Activated B cell treated with CpG ODN at 0.5 μM for 24 hours (primary cell): ENCODE data around the gene GAPVD1. TPM values are rescaled to one million over a fixed set of nuclear protein-coding genes. Genes with fewer than 3 reads are reported as not detected.

Experiments used
- ATAC-seq: fragments of 200-7000 bp; cut with Tn5 transposase; one replicate; pipeline ENCODE4 v1.10.0; 2021; ENCODE audit warnings: low read depth, mild to moderate bottlenecking, moderate library complexity
- CTCF ChIA-PET: fragments of 350-600 bp; sonication (Branson Sonifier 250); formaldehyde crosslinking; loops from one replicate; lab custom pipeline; 2021; ENCODE audit warnings: antibody characterized with exemption; lab: Charles Lee
- POLR2A ChIA-PET: fragments of 350-600 bp; sonication (Branson Sonifier 250); formaldehyde crosslinking; loops from one replicate; lab custom pipeline; 2021; ENCODE audit warnings: antibody characterized with exemption; lab: Charles Lee
- DNase-seq: peaks from one replicate; pipeline ENCODE4 v3.0.0; 2022
- H3K27ac Mint-ChIP-seq: one replicate; pipeline ENCODE4 v1.8.0; 2020; ENCODE audit warnings: mixed read lengths
- H3K27me3 Mint-ChIP-seq: one replicate; pipeline ENCODE4 v1.8.0; 2021; ENCODE audit warnings: mixed read lengths
- H3K36me3 Mint-ChIP-seq: one replicate; pipeline ENCODE4 v1.8.0; 2021; ENCODE audit warnings: low read depth, mixed read lengths
- H3K4me1 Mint-ChIP-seq: one replicate; pipeline ENCODE4 v1.8.0; 2021; ENCODE audit warnings: mixed read lengths
- H3K4me3 Mint-ChIP-seq: one replicate; pipeline ENCODE4 v1.8.0; 2020; ENCODE audit warnings: mild to moderate bottlenecking, mixed read lengths
- H3K9me3 Mint-ChIP-seq: one replicate; pipeline ENCODE4 v1.8.0; 2020; ENCODE audit warnings: mixed read lengths
- CTCF ChIP-seq: fragments of 200-600 bp; IDR thresholded peaks from one replicate; pipeline ENCODE4 v1.8.0; 2022; ENCODE audit warnings: antibody characterized with exemption, mild to moderate bottlenecking
- intact Hi-C: fragments of 100-400 bp; cut with micrococcal nuclease; formaldehyde crosslinking; loops from one replicate; pipeline ENCODE4 v1.15.1; 2024
- total RNA-seq: library from RNA; stranded (reverse); gene quantifications from 2 replicates; pipeline ENCODE4 v1.2.3, GENCODE V29; 2022

GAPVD1 gene
- total RNA-seq, 1 donor from 2014 or later, result 53.9 TPM

DNA sequence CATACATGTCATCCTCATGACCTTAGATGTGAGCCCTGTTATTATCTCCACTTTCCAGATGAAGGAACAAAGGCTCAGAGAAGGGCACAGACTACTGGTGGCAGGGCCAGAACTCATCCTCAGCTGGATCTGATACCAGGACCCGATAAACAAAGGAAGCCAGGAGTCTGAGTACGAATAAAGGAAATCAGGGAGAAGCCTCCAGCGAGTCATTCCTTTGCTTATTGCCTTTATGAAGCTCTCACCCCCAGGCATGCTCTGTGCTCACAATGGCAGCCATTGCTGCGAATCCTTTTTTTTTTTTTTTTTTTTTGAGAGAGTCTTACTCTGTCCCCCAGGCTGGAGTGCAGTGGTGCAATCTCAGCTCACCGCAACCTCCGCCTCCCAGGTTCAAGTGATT is 130.1 kb downstream of the GAPVD1 start:
- POLR2A ChIA-PET, result no interaction called here
- DNase-seq (no peak), ATAC-seq (no peak)
- Mint-ChIP-seq H3K9me3 (no peaks in the 10 kb centered on the region), H3K4me3 (no peak overlapping the region), H3K4me1 (no peaks in the 10 kb centered on the region), H3K27me3 (peaks cover 4% of the 10 kb centered on the region), H3K27ac (no peak overlapping the region), H3K36me3 (no peaks in the 10 kb centered on the region)
- intact Hi-C loops, result no loop called here
- CTCF ChIA-PET, result interaction anchor here (1.1 kb wide), 1 partner anchor 16 kb away, joined by 5 read pairs; no protein-coding TSS in a partner anchor
- no peak for TF ChIP-seq CTCF

- ChIA-PET POLR2A (no interaction called here), CTCF (no interaction called here)
- DNase-seq (no peak), ATAC-seq (no peak)
- intact Hi-C loops, result no loop called here
- Mint-ChIP-seq H3K36me3 (no peaks in the 10 kb centered on the region), H3K27me3 (peaks cover under 1% of the 10 kb centered on the region), H3K27ac (no peak overlapping the region), H3K9me3 (no peaks in the 10 kb centered on the region), H3K4me3 (no peak overlapping the region), H3K4me1 (no peaks in the 10 kb centered on the region)
- no peak for TF ChIP-seq CTCF
These were observed 131.8 kb downstream of the GAPVD1 start for GRCh38 chr9:125393426-125393825.

- DNase-seq, result no peak
- H3K27ac Mint-ChIP-seq, result no peak overlapping the region
- no peaks in the 10 kb centered on the region for H3K4me1 Mint-ChIP-seq
- no peak for TF ChIP-seq CTCF
- ChIA-PET POLR2A (no interaction called here), CTCF (no interaction called here)
- no peak for ATAC-seq
- no peaks in the 10 kb centered on the region for H3K36me3 Mint-ChIP-seq
- no peaks in the 10 kb centered on the region for H3K27me3 Mint-ChIP-seq
- no peaks in the 10 kb centered on the region for H3K9me3 Mint-ChIP-seq
- H3K4me3 Mint-ChIP-seq, result no peak overlapping the region
- intact Hi-C loops, result no loop called here
These were observed 135.2 kb downstream of the GAPVD1 start for GRCh38 chr9:125396799-125397198.

GRCh38 chr9:125397736-125398135 is 136.1 kb downstream of the GAPVD1 start:
- DNase-seq (no peak), ATAC-seq (no peak)
- Mint-ChIP-seq H3K27me3 (no peaks in the 10 kb centered on the region), H3K36me3 (no peaks in the 10 kb centered on the region), H3K27ac (no peak overlapping the region), H3K4me3 (no peak overlapping the region), H3K9me3 (no peaks in the 10 kb centered on the region), H3K4me1 (no peaks in the 10 kb centered on the region)
- intact Hi-C loops, result no loop called here
- CTCF ChIA-PET, result interaction anchor here (0.6 kb wide), 1 partner anchor 94 kb away, joined by 3 read pairs; no protein-coding TSS in a partner anchor
- no peak for TF ChIP-seq CTCF
- POLR2A ChIA-PET, result no interaction called here

GRCh38 chr9:125398243-125398642 is 136.6 kb downstream of the GAPVD1 start:
- no peaks in the 10 kb centered on the region for H3K9me3 Mint-ChIP-seq
- DNase-seq (no peak), ATAC-seq (no peak)
- no peaks in the 10 kb centered on the region for H3K36me3 Mint-ChIP-seq
- no peaks in the 10 kb centered on the region for H3K27me3 Mint-ChIP-seq
- no peak overlapping the region for H3K27ac Mint-ChIP-seq
- no peaks in the 10 kb centered on the region for H3K4me1 Mint-ChIP-seq
- H3K4me3 Mint-ChIP-seq, result no peak overlapping the region
- intact Hi-C loops, result no loop called here
- no peak for TF ChIP-seq CTCF
- POLR2A ChIA-PET, result no interaction called here
- CTCF ChIA-PET, result interaction anchor here (0.6 kb wide), 1 partner anchor 93 kb away, joined by 3 read pairs; no protein-coding TSS in a partner anchor
